Lung (tissue), 12 donors: Measurements from ENCODE around the gene CD58. TPM values are rescaled to one million over a fixed set of nuclear protein-coding genes. Genes with fewer than 3 reads are reported as not detected.
"Not testable (repeated sequence)": the region's sequence is repeated elsewhere in the genome, so short reads cannot be mapped to it uniquely, and the experiment has no call there.

Source experiments
- ATAC-seq: fragments of 200-7000 bp; cut with Tn5 transposase; one replicate; pipeline ENCODE4 v1.9.1; 2020; ENCODE audit warnings: moderate number of reproducible peaks; ENCODE audit not compliant: insufficient read depth, low FRiP score
- DNase-seq, 3 donors: peaks; one replicate each; pipeline ENCODE4 v3.0.0-alpha.2; 2013 to 2017
- H3K27ac ChIP-seq, 2 donors: one replicate each; pipeline ENCODE4 v1.5.1; 2013; ENCODE audit warnings: mild to moderate bottlenecking in 2 of 2, moderate library complexity in 2 of 2, control low read depth in 1 of 2, inconsistent platforms in 1 of 2, low read depth in 1 of 2, low read length in 1 of 2
- H3K27me3 ChIP-seq, 3 donors: one replicate each; pipeline ENCODE4 v1.5.1; 2013; ENCODE audit warnings: low read length in 2 of 3; ENCODE audit not compliant: control insufficient read depth in 3 of 3, insufficient read depth in 3 of 3
- H3K36me3 ChIP-seq, 4 donors: one replicate each; pipeline ENCODE4 v1.5.1; 2013; ENCODE audit warnings: low read length in 4 of 4, mild to moderate bottlenecking in 1 of 4, moderate library complexity in 1 of 4; ENCODE audit not compliant: control insufficient read depth in 4 of 4, insufficient read depth in 4 of 4
- H3K4me1 ChIP-seq, 5 donors: one replicate each; pipeline ENCODE4 v1.5.1; 2013; ENCODE audit warnings: low read length in 5 of 5, mild to moderate bottlenecking in 2 of 5, moderate library complexity in 1 of 5; ENCODE audit not compliant: control insufficient read depth in 5 of 5, insufficient read depth in 5 of 5
- H3K4me3 ChIP-seq: one replicate; pipeline ENCODE4 v1.5.1; 2013; ENCODE audit warnings: mild to moderate bottlenecking, control low read depth, moderate library complexity
- H3K9ac ChIP-seq, 2 donors: one replicate each; pipeline ENCODE4 v1.5.1; 2013; ENCODE audit warnings: low read length in 2 of 2, control low read depth in 1 of 2; ENCODE audit not compliant: insufficient read depth in 1 of 2
- H3K9me3 ChIP-seq, 4 donors: one replicate each; pipeline ENCODE4 v1.5.1; 2013; ENCODE audit warnings: low read length in 3 of 4, mild to moderate bottlenecking in 1 of 4, moderate library complexity in 1 of 4; ENCODE audit not compliant: control insufficient read depth in 4 of 4, insufficient read depth in 3 of 4
- CTCF ChIP-seq: IDR thresholded peaks from 2 replicates; pipeline ENCODE4 v1.5.1; 2012; ENCODE audit warnings: mild to moderate bottlenecking; ENCODE audit errors: control extremely low read depth, extremely low read depth
- WGBS, 2 donors: extraction: QIAGEN DNeasy Blood & Tissue Kit; methylation state at CpG; one replicate each; pipeline ENCODE4 v1.1.7; 2013; 5-methylcytosine and 5-hydroxymethylcytosine counted together
- polyA plus RNA-seq, 2 donors: library from polyadenylated mRNA; stranded (reverse); fragments of 200-250 nt; gene quantifications; one replicate each; pipeline ENCODE4 v1.2.1, GENCODE V29; 2013
- total RNA-seq, 2 donors: library from RNA; depleted of rRNA in 1 of 2; stranded (reverse); fragments of >200 nt in 1 of 2; gene quantifications; one replicate each; pipeline ENCODE4 v1.2.1, GENCODE V29; 2014 to 2021
- donor health status: control.
- donor health status: control.
- donor health status: Bipolar disorder and iron deficiency.
- donor health status: healthy.
- donor health status: DM: yes; HTN: yes; CAD: no.

Gene CD58
- total and polyA plus RNA-seq, 4 donors: 27.5 to 52.1 (median 28.7) TPM

DNA sequence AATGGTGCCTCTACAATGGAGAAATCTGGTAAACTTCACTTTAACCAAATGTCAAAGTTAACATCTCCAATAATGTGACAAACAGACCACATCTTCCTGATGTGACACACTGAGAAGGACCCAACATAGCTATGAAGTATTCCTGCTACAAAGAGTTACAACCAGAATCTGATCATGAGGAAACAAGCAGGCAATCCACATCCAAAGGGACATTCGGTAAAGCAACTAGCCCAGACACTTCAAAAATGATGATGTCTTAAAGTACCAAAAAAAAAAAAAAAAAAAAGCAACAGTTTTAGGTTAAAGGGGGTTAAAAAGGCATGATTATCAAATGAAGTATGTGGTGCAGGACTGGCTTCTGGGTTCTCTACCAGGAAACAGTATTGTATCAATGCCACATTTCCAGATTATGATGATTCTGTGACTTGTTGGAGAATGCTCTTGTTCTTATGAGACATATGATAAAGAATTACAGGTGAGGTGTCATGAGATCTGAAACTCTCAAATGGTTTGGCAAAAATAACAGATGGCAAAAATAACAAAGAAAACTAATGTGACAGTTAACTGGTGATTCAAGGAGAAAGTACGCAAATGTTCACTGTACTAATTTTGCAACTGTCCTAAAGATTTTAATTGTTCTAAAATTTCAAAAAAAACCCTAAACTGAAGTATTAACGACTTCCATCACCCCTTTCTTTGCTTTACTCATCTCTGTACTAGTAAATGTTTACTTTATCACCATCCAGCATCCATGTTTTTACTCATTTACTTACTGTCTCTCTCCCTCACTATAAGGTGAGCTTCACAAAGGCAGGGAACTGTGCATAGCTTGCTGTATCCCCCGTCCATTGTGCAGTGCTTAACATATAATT is 2.8 kb downstream of the CD58 start:
- Histone ChIP-seq H3K36me3 (no peaks in the 10 kb centered on the region), H3K9ac (no peak overlapping the region), H3K27me3 (no peaks in the 10 kb centered on the region), H3K27ac (no peak overlapping the region), H3K4me3 (no peak overlapping the region), H3K9me3 (no peaks in the 10 kb centered on the region), H3K4me1 (peaks cover 0 to 12% (median 10%) of the 10 kb centered on the region in 5 donors)
- ATAC-seq: no peak
- 71 to 86% methylated on average over 4 of the region's 4 CpGs for WGBS, 2 donors
- TF ChIP-seq CTCF: no peak
- no peak for DNase-seq

DNA sequence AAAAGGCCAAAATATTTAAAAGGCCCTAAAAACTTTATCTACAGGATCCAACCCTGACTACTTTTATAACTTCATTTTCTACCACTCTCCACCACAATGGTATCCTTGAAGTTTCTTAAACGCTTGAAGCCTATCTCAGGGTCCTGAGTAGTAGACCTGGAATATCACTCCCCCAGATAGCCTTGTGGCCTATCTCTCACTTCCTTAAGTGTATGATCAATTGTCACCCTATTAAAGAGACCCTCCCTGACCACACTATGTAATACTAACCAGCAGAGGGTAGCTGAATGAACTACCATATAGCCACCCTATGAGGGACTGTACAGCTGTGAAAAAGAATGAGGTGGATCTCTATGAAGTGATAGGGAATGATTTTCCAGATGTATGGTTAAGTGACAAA is 5.6 kb downstream of the CD58 start:
- H3K4me3 ChIP-seq: no peak overlapping the region
- H3K27me3 ChIP-seq: no peaks in the 10 kb centered on the region
- H3K9ac ChIP-seq: no peak overlapping the region
- peaks cover 0 to 11% (median 6%) of the 10 kb centered on the region in 5 donors for H3K4me1 ChIP-seq
- H3K27ac ChIP-seq: no peak overlapping the region
- ATAC-seq (no peak), DNase-seq (no peak)
- no peak for TF ChIP-seq CTCF
- 92 to 96% methylated on average over 1 of the region's 1 CpG for WGBS, 2 donors
- no peaks in the 10 kb centered on the region for H3K36me3 ChIP-seq
- H3K9me3 ChIP-seq: no peaks in the 10 kb centered on the region

DNA sequence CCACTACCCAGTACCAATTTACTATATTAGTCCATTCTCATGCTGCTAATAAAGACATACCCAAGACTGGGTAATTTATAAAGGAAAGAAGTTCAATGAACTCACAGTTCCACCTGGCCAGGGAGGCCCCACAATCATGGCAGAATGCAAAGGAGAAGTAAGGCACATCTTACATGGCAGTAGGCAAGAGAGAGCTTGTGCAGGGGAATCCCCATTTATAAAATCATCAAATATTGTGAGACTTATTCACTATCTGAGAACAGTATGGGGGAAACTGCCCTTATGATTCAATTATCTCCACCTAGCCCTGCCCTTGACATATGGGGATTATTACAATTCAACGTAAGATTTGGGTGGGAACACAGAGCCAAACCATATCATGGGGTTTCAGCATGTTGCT is 6.4 kb downstream of the CD58 start:
- Histone ChIP-seq H3K9me3 (no peaks in the 10 kb centered on the region), H3K27ac (no peak overlapping the region), H3K9ac (no peak overlapping the region), H3K4me3 (no peak overlapping the region), H3K36me3 (no peaks in the 10 kb centered on the region), H3K4me1 (peaks cover 0 to 11% (median 0%) of the 10 kb centered on the region in 5 donors), H3K27me3 (no peaks in the 10 kb centered on the region)
- ATAC-seq: no peak
- 98 to 100% methylated on average over 1 of the region's 1 CpG for WGBS, 2 donors
- no peak for TF ChIP-seq CTCF
- no peak for DNase-seq

GRCh38 chr1:116562465-116562864 is 8.4 kb downstream of the CD58 start:
- H3K9ac ChIP-seq, ATAC-seq, H3K36me3 ChIP-seq, H3K4me3 ChIP-seq, H3K27ac ChIP-seq, H3K4me1 ChIP-seq, H3K27me3 ChIP-seq, DNase-seq, H3K9me3 ChIP-seq: not testable (repeated sequence)
- WGBS, 2 donors: 70 to 89% methylated on average over 4 of the region's 4 CpGs
